HAP-1 (cell line): ENCODE data around the gene JAKMIP3.

Experiments
- DNase-seq, 2 experiments: peaks; one replicate each; pipeline ENCODE4 v3.0.0-alpha.2; 2016 to 2020; ENCODE audit warnings: low spot score in 2 of 2
- H3K27me3 ChIP-seq: fragments of 250-450 bp; sonication (Bioruptor Pico); 2 replicates; pipeline ENCODE4 v1.5.1; 2020; ENCODE audit warnings: low read depth, mild to moderate bottlenecking, moderate library complexity
- H3K36me3 ChIP-seq: fragments of 250-450 bp; sonication (Bioruptor Pico); replicated peaks from 2 replicates; pipeline ENCODE4 v1.5.1; 2020; ENCODE audit warnings: mild to moderate bottlenecking
- H3K4me1 ChIP-seq: fragments of 250-450 bp; sonication (Bioruptor Pico); 2 replicates; pipeline ENCODE4 v1.5.1; 2020; ENCODE audit warnings: mild to moderate bottlenecking
- H3K4me3 ChIP-seq: fragments of 250-450 bp; sonication (Bioruptor Pico); 2 replicates; pipeline ENCODE4 v1.5.1; 2020; ENCODE audit warnings: mild to moderate bottlenecking, moderate library complexity
- H3K9me3 ChIP-seq: fragments of 250-450 bp; sonication (Bioruptor Pico); 2 replicates; pipeline ENCODE4 v1.5.1; 2020; ENCODE audit warnings: mild to moderate bottlenecking, moderate library complexity
- in situ Hi-C: fragments of 300-500 bp; cut with MboI; formaldehyde crosslinking; loops from 3 replicates; pipeline ENCODE4 v1.14.3; 2020; ENCODE audit warnings: low sequenced_read_pairs, inconsistent platforms, mixed read lengths

The JAKMIP3 gene

DNA sequence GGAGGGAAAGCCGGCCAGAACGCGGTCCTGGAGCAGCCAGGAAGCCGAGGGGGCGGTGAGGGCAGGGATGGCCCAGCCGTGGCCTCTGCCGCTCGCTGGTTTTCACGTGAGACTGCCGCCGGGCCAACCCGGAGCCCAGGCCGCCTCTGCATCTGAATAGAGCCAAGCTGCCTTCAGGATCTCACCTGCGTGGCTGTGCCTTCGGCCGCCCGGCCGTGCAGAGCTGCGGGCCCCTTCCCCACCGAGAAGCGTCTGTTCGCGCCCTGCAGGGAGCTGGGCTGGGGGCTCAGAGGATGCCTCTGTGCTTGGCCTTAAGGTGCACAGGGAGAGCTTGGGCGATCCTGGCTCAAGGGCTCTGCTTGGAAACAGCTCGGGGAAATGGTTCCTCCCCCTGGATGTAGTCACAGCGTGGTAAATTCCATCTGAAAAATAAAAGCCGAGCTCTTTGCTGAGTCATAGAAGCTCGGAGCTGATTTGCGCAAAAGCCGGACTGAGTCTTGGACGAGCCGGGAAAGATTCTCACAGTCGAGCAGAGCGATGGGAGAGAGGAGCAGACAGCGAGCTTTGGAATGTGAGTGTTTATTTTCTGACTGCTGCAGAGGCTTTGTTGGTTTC lies at the start of gene JAKMIP3:
JAKMIP3 (plus strand) TSS at position 456 of the 615 bp plus-strand sequence. CDS start 38,863 bp downstream, outside the sequence.
- Histone ChIP-seq H3K27me3 (no peaks in the 10 kb centered on the region), H3K4me1 (peaks cover 10% of the 10 kb centered on the region), H3K36me3 (no peaks in the 10 kb centered on the region), H3K4me3 (peak within 1 kb of the TSS; percentile 31), H3K9me3 (no peaks in the 10 kb centered on the region)
- DNase-seq = peak; percentile 55 to 64
- in situ Hi-C loops = no loop called here

DNA sequence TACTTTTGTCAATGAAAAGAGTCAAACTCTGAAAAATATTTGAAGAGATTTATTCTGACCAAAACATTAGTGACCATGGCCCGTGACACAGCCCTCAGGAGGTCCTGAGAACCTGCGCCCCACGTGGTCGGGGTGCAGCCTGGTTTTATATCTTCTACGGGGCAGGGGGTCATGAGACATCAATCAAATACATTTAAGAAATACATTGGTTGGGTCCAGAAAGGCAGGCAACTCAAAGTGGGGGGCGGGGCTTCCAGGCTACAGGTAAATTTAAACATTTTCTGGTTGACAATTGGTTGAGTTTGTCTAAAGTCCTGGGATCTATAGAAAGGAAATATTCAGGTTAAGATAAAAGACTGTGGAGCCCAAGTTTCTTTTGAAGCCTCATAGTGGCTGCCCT lies 49.2 kb upstream of the JAKMIP3 start:
- Histone ChIP-seq H3K27me3 (no peaks in the 10 kb centered on the region; the same call in 1 of the 2 replicates), H3K4me1 (no peaks in the 10 kb centered on the region), H3K9me3 (no peaks in the 10 kb centered on the region), H3K36me3 (no peaks in the 10 kb centered on the region), H3K4me3 (no peak overlapping the region)
- in situ Hi-C loops = no loop called here
- no peak for DNase-seq

DNA sequence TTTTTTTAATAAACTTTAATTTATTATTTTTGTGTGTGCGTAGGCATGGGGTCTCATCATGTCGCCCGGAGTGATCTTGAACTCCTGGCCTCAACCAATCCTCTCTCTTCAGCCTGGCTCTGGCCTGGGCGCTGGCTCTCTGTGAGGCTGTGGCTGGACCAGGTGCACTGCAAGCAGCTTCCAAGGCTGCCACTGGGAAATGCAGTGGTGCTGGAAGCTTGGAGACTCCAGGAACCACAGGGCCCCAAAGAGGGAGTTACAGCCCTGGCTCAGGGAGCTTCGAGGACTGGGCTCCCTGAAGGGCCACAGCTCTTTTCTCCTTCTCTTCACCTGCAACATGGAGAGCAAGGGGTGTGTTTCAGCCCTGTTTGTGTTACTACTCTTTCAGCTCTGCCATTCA lies 47.3 kb upstream of the JAKMIP3 start:
- no peaks in the 10 kb centered on the region for H3K36me3 ChIP-seq
- no peaks in the 10 kb centered on the region for H3K9me3 ChIP-seq
- no peak for DNase-seq
- H3K27me3 ChIP-seq = peaks cover 4% of the 10 kb centered on the region
- no peaks in the 10 kb centered on the region for H3K4me1 ChIP-seq
- in situ Hi-C loops = no loop called here
- H3K4me3 ChIP-seq = no peak overlapping the region

DNA sequence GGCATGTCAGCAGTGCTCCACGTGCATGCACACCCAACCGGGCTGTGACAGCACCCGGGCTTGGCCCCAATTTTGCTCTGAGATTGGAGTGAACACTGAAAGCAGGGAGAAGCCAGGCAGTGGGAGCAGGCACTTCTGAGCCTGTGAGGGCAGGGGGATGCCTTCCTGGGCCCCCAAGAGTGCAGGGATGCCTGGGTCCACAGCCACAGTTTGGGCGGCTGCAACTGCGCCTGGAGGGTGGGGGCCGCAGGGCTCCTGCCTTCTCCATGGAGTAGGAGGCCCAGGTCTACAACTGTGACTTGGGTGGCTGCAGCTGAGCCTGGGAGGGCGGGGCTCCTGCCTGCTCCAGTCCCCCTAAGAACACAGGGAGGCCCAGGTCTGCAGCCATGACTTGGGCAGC lies 46.4 kb upstream of the JAKMIP3 start:
- no peaks in the 10 kb centered on the region for H3K9me3 ChIP-seq
- peaks cover 9% of the 10 kb centered on the region for H3K27me3 ChIP-seq
- no peak overlapping the region for H3K4me3 ChIP-seq
- in situ Hi-C loops = no loop called here
- no peak for DNase-seq
- H3K36me3 ChIP-seq = no peaks in the 10 kb centered on the region
- H3K4me1 ChIP-seq = no peaks in the 10 kb centered on the region

DNA sequence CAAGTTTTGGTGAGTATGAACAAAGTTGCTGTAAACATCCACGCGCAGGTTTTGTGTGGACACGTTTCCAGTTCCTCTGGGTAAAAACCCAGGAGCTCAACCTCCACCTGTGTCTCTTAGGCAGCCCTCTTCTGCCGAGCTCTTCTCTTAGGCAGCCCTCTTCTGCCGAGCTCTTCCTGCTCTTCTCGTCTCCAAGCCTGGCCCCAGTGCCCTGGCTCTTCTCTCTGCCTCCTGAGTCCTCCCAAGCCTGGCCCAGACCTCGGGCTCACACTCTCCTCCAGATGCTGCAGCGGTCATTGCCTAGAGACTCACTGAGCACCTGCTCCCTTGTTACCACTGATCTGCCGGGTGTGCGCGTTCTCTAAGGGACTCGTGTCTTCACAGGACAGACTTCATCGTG lies 45.3 kb upstream of the JAKMIP3 start:
- H3K36me3 ChIP-seq = no peaks in the 10 kb centered on the region
- no peaks in the 10 kb centered on the region for H3K9me3 ChIP-seq
- H3K4me1 ChIP-seq = no peaks in the 10 kb centered on the region
- no peak for DNase-seq
- in situ Hi-C loops = loop anchor here (5.0 kb wide), 1 partner anchor 133 kb away; no protein-coding TSS in a partner anchor
- H3K27me3 ChIP-seq = peaks cover 14% of the 10 kb centered on the region
- no peak overlapping the region for H3K4me3 ChIP-seq

DNA sequence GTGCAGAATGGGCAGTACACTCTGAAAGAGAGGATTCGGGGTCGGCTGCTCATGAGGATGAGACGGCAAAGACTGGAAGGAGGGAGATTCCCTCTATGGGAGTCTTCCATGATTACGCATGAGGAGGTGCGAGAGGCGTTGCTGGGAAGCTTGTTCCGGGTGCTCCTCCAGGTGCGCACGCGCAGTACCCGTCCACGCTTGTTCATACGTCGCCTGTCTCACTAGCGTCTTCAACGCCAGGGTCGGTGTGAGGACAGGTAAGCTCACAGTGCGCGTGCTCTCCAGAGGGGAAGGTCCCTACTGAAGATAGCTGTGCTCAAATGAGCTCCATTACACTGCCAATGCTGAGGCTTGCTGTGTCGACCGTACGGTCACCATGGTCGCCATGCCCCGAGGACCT lies 44.7 kb upstream of the JAKMIP3 start:
- H3K4me3 ChIP-seq = no peak overlapping the region
- no peaks in the 10 kb centered on the region for H3K9me3 ChIP-seq
- DNase-seq = no peak
- no peaks in the 10 kb centered on the region for H3K4me1 ChIP-seq
- in situ Hi-C loops = loop anchor here (5.0 kb wide), 1 partner anchor 134 kb away; no protein-coding TSS in a partner anchor
- H3K36me3 ChIP-seq = no peaks in the 10 kb centered on the region
- H3K27me3 ChIP-seq = peaks cover 14% of the 10 kb centered on the region

DNA sequence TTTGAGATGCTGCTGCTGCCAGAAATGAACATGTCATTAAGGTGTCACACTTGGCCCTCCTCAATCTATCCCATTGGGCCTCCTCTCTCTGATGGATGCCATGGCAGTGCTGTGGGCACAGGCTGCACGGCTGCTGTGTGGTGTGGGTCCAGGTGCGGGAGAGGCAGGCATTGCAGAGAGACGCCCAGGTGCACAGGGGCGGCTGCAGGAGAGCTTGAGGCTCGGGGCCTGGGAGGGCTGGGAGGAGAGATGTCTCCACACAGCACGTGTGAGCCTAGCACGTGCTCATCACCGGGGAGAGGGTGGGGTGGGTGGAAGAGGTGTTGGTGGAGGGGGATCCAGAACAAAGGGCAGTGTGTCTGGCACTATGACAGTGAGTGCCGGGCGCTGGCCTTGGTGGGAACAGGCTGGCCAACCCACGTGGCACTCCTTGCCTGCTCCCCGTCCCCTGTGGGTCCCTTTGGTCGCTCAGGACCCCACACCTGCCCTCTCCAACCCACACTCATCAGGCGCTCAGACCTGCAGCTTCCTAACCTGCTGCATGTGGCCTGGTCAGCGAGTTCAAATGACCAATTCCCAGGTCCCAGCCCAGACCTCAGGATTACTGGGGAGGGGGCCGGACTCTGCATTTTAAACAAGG lies 44.1 kb upstream of the JAKMIP3 start:
- no peaks in the 10 kb centered on the region for H3K9me3 ChIP-seq
- no peaks in the 10 kb centered on the region for H3K36me3 ChIP-seq
- no peak for DNase-seq
- H3K27me3 ChIP-seq = peaks cover 14% of the 10 kb centered on the region
- no peak overlapping the region for H3K4me3 ChIP-seq
- no peaks in the 10 kb centered on the region for H3K4me1 ChIP-seq
- in situ Hi-C loops = loop anchor here (5.0 kb wide), 1 partner anchor 134 kb away; no protein-coding TSS in a partner anchor

DNA sequence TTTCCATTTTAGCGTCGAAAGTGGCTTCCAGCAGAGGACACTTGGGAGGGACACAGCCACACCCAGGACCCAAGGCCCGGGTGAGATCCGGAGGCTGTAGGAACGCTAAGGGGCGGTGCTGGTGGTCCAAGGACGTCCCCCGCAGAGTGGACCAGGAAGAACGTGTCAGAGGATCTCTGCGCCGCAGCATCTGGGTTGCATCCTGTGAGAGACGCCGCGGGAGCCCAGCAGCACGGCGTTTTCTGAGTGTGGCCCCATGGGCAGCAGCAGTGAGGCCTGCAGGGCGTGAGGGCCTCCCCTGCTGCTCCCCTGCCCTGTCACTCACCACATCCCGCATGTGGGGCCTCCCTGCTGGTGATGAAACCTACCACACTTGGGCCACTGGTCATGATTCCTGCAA lies 43.5 kb upstream of the JAKMIP3 start:
- in situ Hi-C loops = loop anchor here (5.0 kb wide), 1 partner anchor 135 kb away; no protein-coding TSS in a partner anchor
- peaks cover 16% of the 10 kb centered on the region for H3K27me3 ChIP-seq
- no peaks in the 10 kb centered on the region for H3K9me3 ChIP-seq
- DNase-seq = no peak
- H3K36me3 ChIP-seq = no peaks in the 10 kb centered on the region
- H3K4me1 ChIP-seq = no peaks in the 10 kb centered on the region
- H3K4me3 ChIP-seq = no peak overlapping the region

DNA sequence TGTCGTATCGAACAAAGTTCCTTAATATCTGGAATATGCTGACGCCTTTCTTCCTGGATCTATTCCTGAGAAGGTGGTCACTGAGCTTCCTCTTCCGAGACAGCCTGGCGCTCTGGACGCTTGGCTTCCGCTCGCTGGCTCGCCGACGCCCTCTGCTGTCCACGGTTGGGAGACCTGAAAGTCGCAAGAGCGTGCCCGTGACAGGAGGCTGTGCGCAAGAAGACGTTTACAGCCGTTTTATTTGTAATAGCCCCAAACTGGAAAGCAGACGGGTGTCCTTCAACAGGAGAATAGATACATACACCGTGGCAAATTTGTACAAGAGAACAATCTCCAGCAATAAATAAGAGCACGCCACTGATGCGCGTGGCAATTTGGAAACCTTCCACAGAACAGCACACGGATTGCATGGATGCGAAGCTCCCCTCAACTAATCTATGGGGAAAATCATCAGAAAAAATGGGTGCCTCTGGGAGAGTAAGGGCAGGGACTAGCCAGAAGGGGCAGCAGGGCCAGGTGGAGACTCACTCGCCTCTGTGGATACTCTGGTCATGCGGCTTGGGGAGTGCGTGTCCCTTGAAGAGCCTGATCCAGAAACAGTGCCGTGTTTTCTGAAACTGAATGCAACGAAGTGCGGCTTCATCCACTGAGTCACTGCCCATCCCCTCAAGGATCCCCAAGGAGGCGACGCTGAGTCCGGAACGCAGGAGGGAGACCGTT lies 42.5 kb upstream of the JAKMIP3 start:
- Histone ChIP-seq H3K36me3 (no peaks in the 10 kb centered on the region), H3K27me3 (peaks cover 21% of the 10 kb centered on the region), H3K9me3 (no peaks in the 10 kb centered on the region), H3K4me3 (no peak overlapping the region), H3K4me1 (no peaks in the 10 kb centered on the region)
- in situ Hi-C loops = loop anchor here (5.0 kb wide), 1 partner anchor 136 kb away; no protein-coding TSS in a partner anchor
- peak; percentile 40 to 89 for DNase-seq

DNA sequence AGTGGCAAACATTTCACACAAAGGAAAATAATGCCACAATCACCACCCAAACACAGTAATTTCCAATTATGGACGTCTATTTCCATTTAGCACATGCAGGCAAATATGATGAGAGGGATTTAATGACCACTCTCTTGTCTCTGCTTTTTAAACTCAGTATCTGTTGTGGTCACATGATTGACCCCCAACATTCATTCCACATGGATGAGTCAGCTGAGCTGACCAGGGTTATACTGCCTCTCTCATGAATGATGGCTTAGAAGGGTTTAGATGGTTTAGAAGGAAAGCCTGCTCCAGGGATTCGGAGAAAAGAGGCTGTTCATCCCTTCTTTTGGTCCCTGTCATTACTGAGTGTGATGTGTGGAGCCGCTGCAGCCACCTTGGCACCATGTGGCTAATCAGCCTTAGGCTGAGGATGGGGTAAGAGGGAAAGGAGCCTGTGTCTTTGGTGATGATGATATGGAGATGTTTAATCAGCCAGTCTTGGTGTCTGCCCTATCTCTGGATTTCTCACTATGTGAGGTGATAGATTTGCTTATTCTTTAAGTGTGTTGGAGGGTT lies 38.2 kb upstream of the JAKMIP3 start:
- Histone ChIP-seq H3K27me3 (peaks cover 25% of the 10 kb centered on the region), H3K36me3 (no peaks in the 10 kb centered on the region), H3K4me1 (no peaks in the 10 kb centered on the region), H3K4me3 (no peak overlapping the region), H3K9me3 (no peaks in the 10 kb centered on the region)
- no peak for DNase-seq
- in situ Hi-C loops = no loop called here

DNA sequence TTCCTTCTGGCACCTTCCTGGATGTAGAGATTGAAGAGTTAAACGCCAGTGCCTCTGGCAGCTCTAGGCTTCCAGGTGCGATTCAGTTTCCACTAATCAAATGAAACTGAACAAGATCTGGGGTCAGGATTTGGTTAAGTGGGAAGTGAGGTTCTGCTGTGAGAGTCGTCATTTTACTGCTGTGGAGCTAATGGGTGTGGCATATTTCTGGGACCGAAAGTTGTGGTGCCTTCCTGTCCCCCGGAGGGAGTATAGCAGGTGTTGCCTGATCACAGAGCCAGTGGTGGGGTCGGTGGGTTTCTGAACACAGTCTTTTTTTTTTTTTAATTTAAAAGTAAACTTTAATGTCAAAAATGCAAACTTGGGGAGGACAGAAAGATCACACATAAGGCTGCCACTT lies 37.0 kb upstream of the JAKMIP3 start:
- H3K27me3 ChIP-seq = peaks cover 23% of the 10 kb centered on the region
- no peaks in the 10 kb centered on the region for H3K9me3 ChIP-seq
- in situ Hi-C loops = no loop called here
- H3K36me3 ChIP-seq = no peaks in the 10 kb centered on the region
- no peaks in the 10 kb centered on the region for H3K4me1 ChIP-seq
- no peak for DNase-seq
- H3K4me3 ChIP-seq = no peak overlapping the region

DNA sequence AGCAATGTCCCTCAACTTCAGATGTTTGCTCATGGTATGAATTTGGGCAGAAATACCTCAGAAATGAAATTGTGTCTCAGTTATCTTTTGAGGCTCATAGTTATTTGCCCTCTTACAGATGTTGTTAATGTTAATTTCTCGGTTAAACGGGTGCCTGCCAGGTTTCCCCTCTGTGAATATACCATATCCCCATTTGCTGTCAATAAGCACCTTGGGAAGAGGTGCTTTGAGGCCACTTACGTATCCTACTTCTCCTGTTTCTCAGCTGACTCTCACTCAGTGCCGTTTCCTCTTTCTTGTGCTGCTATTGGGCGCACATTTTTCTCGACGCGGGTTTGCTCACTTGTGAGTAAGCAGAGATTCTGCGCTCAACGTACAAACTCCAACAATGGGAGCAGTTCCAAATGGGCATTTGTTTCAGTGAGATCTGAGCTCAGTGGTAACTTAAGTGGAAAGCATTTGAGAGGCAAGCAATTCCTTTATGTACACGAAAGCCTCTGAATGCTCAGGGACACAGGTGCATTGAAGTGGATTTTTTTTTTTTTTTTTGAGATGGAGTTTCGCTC lies 34.8 kb upstream of the JAKMIP3 start:
- no peak for DNase-seq
- no peaks in the 10 kb centered on the region for H3K9me3 ChIP-seq
- H3K27me3 ChIP-seq = peaks cover 19% of the 10 kb centered on the region
- in situ Hi-C loops = no loop called here
- H3K4me3 ChIP-seq = no peak overlapping the region
- H3K4me1 ChIP-seq = no peaks in the 10 kb centered on the region
- H3K36me3 ChIP-seq = no peaks in the 10 kb centered on the region

DNA sequence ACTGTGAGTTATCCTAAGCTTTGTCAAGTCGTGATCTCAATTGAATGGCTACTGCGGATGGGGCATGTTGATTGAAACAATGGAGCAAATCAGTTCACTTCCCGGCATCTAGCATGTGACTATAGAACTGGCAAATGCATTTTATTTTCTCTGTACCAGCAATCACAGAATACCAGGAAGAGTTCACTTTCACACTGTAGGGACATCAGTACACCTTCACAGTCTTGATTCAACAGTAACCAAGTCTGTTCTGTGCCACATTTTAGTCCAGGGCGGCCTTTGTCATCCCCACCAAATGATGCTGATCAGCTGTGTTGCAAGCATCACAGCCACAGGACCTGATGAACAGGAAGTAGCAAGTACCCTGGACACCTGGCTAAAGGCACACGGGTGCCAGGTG lies 32.1 kb upstream of the JAKMIP3 start:
- H3K4me1 ChIP-seq = no peaks in the 10 kb centered on the region
- peaks cover 29% of the 10 kb centered on the region for H3K27me3 ChIP-seq
- H3K4me3 ChIP-seq = no peak overlapping the region
- H3K36me3 ChIP-seq = no peaks in the 10 kb centered on the region
- no peak for DNase-seq
- no peaks in the 10 kb centered on the region for H3K9me3 ChIP-seq
- in situ Hi-C loops = no loop called here
